Putamen (tissue), 1 donor: ENCODE results near the gene NUP188.
A peak's percentile ranks its signal among the peaks of the same experiment; 100 is the strongest.
"Not testable (repeated sequence)": the region's sequence is repeated elsewhere in the genome, so short reads cannot be mapped to it uniquely, and the experiment has no call there.

Experiments used
- DNase-seq: peaks from one replicate; pipeline ENCODE4 v3.0.0-alpha.2; 2016; ENCODE audit warnings: low spot score

NUP188 gene

DNA sequence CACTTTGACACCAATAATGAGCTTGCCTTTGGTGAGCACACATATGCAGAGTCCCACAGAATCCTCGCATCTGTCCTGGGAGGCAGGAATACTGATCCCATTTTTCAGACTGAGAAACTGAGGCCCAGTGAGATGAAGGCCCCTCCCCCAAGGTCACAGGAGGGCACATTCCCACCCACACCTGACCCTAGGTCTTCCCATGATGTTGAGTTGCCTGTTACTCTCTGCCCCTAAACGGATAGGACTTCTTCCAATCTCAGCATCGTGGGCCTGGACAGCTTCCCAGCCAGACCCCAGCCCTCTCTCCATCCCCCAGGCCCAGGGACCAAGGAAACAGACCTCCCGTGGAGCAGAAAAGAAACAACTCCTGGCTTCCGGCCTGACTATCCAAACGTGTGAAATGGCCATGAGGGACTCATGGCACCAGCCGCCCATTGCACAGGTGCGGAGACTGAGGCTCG is 79.8 kb downstream of the NUP188 start:
- DNase-seq = no peak

DNA sequence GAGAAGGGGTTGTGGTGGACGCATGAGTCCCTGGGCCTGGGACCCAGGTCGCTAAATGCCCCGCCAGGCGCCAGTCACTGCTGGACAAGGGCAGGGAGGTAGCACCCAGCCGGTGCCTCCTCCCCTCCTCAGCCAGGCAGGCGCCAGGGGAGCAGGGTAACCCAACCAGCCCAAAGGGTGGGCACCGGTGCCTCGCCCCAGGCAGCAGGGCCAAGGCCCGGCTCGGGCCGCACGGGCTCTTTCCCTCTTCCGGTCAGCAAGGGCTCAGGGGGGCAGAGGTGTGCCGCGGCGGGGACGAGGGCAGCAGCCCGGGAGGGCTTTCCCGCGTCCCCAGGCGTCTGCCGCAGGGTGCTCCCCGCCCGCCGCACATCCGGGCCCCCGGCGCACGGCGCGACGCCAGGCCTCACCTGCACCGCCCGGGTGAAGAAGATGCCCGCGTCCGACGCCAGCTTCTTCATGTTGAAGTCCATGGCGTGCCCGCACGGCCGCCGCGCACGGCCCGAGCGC is 80.2 kb downstream of the NUP188 start:
- DNase-seq = no peak

DNA sequence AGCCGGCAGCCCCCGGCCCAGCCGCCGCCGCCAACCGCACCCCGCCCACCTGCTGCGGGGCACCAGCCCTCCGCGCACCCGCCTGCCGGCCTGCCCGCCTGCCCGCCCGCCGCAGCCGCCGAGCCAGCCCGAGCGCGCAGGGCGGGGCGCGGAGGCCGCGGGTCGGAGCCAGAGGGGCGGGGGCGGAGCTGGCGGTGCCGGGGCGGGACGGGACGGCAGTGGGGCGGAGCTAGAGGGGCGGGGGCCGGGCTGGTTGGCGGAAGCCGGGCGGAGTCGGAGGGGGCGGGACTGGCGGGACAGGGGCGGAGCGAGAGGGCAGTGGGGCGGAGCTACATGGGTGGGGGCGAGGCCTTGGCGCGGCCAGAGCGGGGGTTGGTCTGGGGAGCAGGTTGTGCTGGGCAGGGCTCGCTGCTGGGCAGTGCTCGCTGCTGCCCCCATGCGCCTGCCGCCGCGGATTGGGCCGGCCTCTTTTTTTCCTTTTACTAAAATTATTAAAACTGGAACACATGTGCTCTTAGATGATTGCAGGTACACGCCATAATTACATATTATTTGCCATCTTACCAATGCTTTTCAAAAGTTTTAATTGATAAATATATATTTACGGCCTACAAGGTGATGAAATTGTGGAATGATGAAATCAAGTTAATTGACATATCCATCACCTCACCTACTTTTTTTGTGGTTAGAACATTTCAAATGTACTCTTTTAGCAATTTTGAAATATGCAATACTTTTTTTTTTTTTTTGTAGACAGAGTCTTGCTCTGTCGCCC is 80.9 kb downstream of the NUP188 start, which contains the start of gene SH3GLB2:
Gene SH3GLB2, minus strand, starts transcription at position 140 of the 775 bp plus-strand sequence. CDS start 177 bp downstream, outside the sequence.
- DNase-seq = peak; percentile 96

DNA sequence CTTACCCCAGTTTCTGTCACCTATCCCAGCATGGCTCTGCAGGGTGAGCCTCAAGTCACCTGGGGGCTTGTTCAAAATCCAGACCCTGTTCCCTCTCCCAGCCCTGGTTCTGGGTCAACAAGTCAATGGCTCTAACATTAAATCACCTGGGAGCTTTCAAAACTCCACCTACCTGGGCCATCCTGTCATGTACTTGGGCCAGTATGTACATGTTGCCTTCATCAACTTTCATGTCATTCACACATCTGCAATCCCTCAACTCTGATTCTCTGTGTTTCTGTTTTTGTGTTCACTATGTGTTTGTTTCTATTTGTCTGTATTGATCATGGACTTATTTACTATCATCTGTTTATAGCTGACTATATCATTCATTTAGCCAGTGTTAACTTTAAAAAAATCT is 82.7 kb downstream of the NUP188 start:
- no peak for DNase-seq

DNA sequence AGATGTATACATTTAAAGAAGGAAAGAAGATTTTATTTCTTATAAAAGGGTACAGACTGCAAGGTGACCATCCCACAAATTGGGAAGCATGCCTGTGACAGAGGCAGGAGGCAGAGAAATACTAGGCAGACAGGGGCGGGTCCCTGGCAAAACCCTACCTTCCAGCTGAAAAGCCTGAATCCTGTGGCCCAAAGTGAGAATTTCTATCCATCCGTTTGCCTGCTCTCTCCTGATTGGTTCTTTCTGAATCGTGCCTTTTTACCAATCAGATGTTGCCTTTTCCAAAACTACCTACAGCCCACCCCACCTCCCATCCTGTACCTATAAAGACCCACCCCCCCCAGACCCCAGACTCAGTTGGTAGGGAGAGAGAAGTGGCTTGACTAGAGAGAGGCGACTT is 84.0 kb downstream of the NUP188 start:
- DNase-seq = no peak

DNA sequence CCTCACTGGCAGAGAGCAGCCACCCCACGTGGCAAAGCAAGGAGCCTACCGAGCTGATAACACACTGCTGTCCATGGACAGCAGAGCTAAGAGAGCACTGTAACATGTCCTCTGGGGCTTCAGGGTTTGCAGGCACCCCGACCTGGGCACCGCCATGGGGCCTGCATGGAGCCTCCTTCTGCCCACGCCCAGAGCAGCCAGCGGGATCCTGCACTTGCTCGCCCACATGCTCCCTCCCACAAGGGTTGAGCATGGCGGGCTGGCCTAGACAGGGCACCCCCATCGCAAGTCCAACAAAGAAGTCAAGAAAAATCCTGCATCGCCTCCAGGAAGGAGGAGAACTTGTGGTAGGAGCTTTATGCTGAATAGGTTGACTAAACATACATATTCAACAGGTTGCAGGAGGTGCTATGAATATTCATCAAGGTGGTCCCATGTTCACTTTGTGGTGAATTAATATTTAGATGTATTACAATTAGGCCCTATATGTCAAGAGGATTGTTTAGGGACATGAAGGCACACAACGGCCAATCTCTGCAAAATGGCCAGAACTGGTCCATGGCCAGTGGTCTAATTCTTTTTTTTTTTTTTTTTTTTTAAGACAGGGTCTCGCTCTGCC is 85.2 kb downstream of the NUP188 start:
- no peak for DNase-seq

DNA sequence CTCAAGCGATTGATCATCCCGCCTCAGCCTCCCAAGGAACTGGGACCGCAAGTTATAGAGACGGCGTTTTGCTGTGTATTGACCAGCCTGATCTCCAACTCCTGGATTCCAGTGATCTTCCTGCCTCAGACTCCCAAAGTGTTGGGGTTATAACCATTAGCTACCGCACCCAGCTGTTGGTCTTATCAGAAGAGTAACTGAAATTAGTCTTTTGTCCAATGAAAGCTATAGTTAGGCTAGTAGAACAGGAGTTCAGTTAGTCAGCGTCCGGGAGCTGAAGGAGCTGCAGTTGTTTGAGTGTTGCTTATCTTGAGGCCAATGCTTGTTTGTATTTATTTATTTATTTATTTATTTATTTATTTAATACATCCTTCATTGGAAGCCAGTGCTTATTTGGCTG is 85.7 kb downstream of the NUP188 start:
- no peak for DNase-seq

DNA sequence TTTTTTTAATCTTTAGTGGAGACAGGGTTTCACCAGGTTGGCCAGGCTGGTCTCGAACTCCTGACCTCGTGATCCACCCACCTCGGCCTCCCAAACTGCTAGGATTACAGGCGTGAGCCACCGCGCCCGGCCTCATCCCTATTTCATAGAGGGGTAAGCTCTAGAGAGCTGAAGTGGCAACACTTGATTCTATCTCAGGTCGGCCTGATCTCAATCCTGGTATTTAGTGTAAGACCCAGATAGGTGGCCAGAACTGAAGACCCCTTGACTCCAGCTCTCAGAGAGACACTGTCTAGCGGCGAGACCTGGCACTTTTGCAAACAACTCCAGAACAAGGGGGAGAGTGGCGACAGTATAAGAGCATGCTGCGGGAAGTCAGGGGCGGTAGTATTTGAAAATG is 88.3 kb downstream of the NUP188 start:
- not testable (repeated sequence) for DNase-seq

DNA sequence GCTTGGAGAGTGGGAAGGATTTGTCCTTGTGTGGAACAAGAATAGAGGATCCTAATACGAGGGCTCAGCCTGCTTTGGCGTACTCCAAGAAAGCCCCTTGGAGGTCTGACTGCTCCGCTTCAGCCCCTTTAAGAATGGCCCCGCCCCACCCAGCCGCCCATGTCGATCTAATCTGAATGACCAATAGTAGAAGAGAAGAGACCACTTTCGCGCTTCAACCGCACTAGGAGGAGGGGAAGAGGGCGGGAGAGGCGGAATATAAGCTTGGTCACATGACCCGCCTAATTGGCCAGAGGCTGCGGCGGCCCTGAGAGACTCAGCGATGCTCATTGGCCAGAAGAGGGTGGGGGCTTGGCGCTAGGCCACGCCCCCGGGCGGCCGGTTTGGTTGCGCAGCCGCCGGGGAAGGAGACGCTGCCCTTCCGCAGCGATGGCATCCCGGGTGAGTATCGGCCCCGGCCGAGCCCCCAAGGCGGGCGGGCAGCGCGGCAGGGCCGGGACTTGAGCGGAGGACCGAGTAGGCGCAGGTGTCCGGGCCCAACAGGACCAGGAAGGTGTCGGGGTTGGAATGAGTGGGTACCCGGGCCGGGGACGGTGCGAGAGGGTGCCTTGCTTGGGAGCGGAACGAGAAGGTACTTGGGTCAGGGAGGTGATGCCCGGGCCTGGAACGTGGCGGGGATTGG is 88.9 kb downstream of the NUP188 start, which contains the start of gene MIGA2:
Gene MIGA2, plus strand, starts transcription at position 386 of the 682 bp plus-strand sequence. CDS start 3,969 bp downstream, outside the sequence.
- peak; percentile 100 for DNase-seq

DNA sequence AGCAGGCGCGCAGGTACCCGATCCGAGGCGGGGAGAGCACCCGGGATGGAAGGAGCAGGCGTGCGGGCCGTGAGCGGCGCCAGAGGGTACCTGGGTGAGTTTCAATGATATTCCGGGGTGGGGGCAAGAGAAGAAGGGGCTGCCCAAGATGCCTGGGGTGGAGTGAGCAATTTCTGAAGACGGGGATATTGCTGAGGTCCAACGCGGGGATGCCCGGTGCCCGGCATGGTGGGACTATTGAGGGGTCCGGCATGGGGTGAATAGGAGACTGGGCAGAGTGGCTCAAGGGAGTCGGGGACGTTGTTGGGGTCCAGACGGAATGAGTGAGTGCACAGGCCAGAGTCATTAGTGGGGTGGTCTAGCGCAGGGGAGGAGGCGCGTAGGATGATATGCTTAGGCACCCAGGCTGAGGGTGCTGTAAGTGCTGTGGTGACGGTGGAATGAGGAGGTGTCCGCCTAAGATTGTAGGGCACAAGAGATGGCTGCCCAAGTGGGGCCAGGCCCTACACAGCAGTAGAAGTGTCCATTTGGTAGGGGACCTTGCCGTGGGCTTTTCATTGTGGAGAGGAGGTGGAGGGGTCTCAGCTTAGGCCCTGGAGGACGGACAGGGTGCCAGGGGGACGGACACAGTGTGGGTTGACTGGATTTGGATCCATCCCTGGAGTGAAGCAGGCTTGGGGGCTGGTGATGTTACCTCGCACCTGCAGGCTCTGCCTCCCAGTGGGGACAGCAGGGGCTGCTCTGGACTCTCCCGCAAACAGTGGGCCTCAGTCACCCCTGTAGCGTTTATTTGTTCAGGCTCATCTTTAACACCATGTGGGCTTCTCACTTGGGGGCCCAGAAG is 89.6 kb downstream of the NUP188 start:
- no peak for DNase-seq

DNA sequence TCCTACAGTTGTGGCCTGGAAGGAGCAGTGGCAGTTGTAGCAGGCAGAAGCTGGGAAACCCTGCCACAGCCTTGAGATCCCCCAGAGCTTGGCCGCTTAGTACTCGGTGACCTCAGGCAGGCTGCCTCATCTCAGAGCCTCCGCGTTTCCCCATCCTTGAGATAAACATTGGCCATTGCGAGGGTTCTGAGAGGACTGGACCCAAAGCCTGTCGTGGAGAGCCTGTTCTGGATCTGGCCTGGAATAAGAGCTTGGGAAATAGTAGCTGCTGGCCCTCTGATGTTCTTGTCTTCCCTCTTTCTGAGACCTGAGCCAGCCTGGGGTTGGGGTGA is 90.2 kb downstream of the NUP188 start:
- no peak for DNase-seq

DNA sequence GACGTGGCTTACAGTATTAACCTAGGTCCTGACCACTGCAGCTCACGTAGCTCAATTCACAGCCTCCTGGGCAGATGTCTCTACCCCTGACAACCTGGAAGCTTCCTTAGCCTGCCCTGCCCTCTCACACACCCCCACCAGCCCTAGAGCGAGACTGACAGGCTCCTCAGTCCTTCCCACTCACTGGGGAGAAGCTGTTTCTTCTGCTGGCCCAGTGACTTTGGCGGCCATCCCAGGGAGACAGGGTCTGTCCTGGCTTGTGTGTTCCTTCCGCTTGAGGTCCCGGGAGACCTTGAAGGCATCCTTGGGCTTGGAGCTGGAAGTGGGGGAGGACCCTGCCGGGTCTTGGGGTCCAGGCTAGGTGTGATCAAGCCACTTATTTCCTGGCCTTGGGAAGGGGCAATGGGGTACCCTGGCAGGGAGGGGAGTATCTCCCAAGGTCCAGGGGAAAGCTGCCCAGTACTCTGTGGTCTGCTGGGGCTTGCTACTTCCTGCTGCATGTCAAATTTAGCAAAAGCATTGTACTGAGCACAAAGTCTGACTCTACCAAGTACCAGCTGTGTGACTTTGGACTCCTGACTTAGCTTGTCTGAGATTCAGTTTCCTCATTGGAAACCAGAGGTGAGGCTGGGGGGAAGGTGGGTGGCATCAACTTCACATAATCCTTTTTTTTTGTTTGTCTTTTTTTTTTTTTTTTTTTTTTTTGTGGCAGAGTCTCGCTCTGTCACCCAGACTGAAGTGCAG is 90.8 kb downstream of the NUP188 start:
- DNase-seq = no peak

DNA sequence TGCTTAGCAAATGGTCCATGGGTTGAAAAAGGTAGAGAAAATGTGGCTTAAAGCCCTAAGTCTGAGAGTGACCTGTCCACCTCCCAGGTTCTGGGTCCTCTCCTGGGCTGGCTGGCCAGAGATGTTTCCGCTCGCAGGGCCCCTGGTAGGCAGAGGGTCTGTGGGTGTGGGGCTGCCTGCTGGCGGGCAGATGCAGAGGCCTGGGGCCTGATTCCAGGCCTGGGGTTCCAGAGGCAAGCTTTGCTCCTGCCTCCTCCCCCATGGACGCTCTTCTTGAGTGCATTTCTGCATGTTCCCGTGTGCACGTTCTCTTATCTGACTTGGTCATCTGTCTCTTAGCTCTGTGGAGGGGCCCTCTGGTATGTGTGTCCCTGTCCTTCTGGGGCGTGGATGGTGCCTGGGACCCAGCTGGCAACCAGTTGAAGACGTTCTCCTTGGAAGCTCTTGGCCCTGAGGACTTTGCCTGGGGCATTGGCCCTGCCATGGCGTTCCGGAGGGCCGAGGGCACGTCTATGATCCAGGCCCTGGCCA is 92.7 kb downstream of the NUP188 start:
- no peak for DNase-seq

DNA sequence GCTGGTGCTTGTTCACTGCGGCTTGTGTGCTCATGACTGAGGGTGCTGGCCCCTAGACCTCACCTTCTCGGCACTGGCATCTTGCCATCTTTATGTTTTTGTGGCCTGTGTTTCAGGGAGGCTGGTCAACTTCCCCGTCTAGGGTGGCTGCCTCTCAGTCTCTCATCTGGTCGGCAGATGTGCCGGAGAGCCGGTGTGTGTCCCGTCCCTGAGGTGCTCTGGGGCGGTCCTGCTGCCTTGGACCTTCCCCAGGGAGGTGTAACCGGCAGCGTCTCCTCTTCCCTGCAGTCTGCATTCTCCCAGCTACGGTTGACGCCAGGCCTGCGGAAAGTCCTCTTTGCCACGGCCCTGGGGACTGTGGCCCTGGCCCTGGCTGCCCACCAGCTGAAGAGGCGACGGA is 94.5 kb downstream of the NUP188 start:
- DNase-seq = no peak

DNA sequence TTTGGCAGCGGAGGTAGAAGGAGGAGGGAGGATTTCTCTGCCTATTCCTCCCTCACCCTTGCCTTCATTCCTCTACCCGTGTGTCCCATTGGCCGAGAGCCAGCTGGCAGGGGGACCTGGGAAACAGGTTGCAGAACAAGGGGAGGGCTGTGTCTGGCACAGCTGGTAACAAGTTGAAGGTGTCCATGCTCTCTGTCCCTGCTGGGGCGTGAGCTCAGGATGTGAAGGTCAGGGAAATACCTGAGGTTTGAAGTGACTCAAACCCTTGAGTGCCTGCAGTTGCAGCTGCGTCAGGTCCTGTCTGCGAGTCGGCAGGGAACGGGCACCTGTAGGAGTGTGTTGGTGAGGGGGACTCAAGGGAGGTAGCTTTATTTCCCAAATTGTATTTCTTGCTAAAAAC is 105.1 kb downstream of the NUP188 start:
- DNase-seq = no peak

DNA sequence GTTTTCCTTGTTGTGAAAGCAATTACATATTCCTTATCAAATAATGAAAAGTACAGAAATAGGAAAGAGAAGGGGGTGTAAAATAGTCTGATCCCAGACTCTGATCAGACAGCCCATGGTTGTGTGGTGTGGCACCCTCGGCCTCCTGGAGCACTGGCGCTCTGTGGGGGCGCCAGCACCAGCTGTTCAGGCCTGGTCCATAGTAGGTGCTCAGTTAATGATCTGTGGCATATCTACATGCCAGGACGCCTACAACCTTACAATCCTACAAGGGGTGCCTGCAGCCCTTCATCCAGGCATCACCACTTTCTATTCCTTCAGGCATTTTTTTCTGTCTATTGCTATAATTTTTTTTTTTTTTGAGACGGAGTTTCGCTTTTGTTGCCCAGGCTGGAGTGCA is 105.5 kb downstream of the NUP188 start:
- no peak for DNase-seq

DNA sequence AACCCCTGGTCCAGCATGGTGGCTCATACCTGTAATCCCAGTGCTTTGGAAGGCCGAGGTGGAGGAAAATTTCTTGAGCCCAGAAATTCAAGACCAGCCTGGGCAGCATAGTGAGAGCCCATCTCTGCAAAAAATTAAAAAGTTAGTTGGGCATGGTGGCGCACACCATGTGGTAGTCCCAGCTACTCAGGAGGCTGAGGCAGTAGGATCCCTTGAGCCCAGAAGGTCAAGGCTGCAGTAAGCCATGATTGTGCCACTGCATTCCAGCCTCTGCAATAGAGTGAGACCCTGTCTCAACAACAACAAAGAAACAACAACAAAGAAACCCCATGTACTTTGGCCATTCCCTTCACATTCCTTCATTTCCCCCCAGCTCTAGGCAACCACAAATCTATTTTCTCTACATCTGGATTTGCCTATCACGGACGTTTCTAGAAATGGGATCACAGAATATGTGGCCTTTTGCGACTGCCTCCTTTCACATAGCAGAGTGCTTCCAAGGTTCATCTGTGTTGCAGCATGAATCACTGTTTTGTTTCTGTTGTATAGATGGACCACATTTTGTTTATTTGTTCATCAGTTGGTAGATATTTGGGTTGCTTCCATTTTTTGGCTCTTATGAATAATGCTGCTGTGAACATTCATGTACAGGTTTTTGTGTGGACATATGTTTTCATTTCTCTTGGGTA is 106.8 kb downstream of the NUP188 start:
- DNase-seq = no peak
